ENCODE results near the gene MARCHF2. TPM values are rescaled to one million over a fixed set of nuclear protein-coding genes. Genes with fewer than 3 reads are reported as not detected.
A peak's percentile ranks its signal among the peaks of the same experiment; 100 is the strongest.

The MARCHF2 gene
- total RNA-seq, 1 experiment from 2014 or later, result 27.5 TPM

DNA sequence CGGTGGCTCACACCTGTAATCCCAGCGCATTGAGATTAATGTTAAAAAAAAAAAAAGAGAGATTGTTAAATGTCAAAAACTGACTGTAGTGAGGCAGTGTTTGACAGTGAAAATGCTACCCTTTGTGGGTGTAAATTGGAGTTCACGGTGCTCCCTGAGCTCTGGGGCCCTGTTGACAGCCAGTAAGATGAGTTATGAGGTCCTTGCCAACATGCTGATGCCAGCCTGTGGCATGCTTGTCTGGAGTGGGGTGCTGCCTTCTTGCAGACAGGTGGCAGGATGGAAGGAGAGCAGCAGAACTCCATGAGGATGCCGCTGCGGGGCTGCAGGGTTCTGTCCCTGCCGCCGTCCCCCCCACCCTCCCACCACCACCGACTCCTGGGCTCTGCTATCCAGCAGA is 63.4 kb downstream of the MARCHF2 start:
- no peak overlapping the region for H2BK5ac ChIP-seq (ENCODE audit: insufficient read length, low read length)
- no peak for DNase-seq
- H3K14ac ChIP-seq (ENCODE audit: insufficient read depth, low read length), result no peak overlapping the region
- Mint-ChIP-seq H3K9me3 (no peaks in the 10 kb centered on the region), H3K4me1 (peaks cover 3 to 6% of the 10 kb centered on the region in 2 experiments; a peak in 1 of 4 replicates), H3K4me3 (no peak overlapping the region), H3K27ac (peak overlapping the region; percentile 55 to 82 (median 77); a peak in 1 of 7 replicates), H3K36me3 (ENCODE audit: insufficient read depth in 1 of 3, low read depth in 3 of 3) (peaks cover 51 to 86% (median 84%) of the 10 kb centered on the region in 3 experiments; a peak in 6 of 7 replicates), H3K27me3 (ENCODE audit: low read depth) (no peaks in the 10 kb centered on the region; the same call in 1 of the 2 replicates)
- no CpG with 5 or more reads among the region's 8 CpGs for WGBS (ENCODE audit: extremely low coverage, insufficient read length, low lambda C conversion rate)
- no peak overlapping the region for H3K56ac ChIP-seq (ENCODE audit: insufficient read length, low read depth, low read length)
- H3K23me2 ChIP-seq (ENCODE audit: insufficient read length, low read depth, low read length, poor library complexity, severe bottlenecking), result no peaks in the 10 kb centered on the region
- no peak overlapping the region for H3K27ac ChIP-seq (ENCODE audit: insufficient read length, low read depth, low read length)
- H3K4me1 ChIP-seq (ENCODE audit: insufficient read depth, low read length), result no peaks in the 10 kb centered on the region
- TF ChIP-seq, protein P1, sequence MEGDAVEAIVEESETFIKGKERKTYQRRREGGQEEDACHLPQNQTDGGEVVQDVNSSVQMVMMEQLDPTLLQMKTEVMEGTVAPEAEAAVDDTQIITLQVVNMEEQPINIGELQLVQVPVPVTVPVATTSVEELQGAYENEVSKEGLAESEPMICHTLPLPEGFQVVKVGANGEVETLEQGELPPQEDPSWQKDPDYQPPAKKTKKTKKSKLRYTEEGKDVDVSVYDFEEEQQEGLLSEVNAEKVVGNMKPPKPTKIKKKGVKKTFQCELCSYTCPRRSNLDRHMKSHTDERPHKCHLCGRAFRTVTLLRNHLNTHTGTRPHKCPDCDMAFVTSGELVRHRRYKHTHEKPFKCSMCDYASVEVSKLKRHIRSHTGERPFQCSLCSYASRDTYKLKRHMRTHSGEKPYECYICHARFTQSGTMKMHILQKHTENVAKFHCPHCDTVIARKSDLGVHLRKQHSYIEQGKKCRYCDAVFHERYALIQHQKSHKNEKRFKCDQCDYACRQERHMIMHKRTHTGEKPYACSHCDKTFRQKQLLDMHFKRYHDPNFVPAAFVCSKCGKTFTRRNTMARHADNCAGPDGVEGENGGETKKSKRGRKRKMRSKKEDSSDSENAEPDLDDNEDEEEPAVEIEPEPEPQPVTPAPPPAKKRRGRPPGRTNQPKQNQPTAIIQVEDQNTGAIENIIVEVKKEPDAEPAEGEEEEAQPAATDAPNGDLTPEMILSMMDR (conservative IDR thresholded peaks at IDR 0.05), result no peak
- H3K79me1 ChIP-seq (ENCODE audit: insufficient read depth, low read depth, low read length, poor library complexity, severe bottlenecking), result peaks cover 5% of the 10 kb centered on the region
- H3K4ac ChIP-seq (ENCODE audit: low read depth, low read length), result no peak overlapping the region
- H3K18ac ChIP-seq (ENCODE audit: insufficient read length, low read depth, low read length), result no peak overlapping the region
- H4K5ac ChIP-seq (ENCODE audit: insufficient read length, low read depth, low read length), result no peak overlapping the region
- H3K23ac ChIP-seq (ENCODE audit: insufficient read length, low read depth, low read length), result no peak overlapping the region
- no peak overlapping the region for H4K8ac ChIP-seq (replicated peaks; ENCODE audit: insufficient read length, low read depth, low read length)
- no peak overlapping the region for H3T11ph ChIP-seq (ENCODE audit: low read length)
- no peaks in the 10 kb centered on the region for H3K27me3 ChIP-seq (ENCODE audit: insufficient read depth, low read length)
- H2AK5ac ChIP-seq (ENCODE audit: insufficient read length, low read length), result no peak overlapping the region
- H3K79me2 ChIP-seq (ENCODE audit: insufficient read depth, low read length), result peaks cover 41% of the 10 kb centered on the region; the same call in 1 of the 2 replicates
- H2BK15ac ChIP-seq (ENCODE audit: low read depth, low read length), result no peak overlapping the region
- no peak overlapping the region for H2AFZ ChIP-seq (ENCODE audit: low read length)
- no peak overlapping the region for H4K91ac ChIP-seq (ENCODE audit: insufficient read length, low read depth, low read length)
- no peak overlapping the region for H2BK12ac ChIP-seq (ENCODE audit: insufficient read length, low read depth, low read length)
- H4K20me1 ChIP-seq (ENCODE audit: control insufficient read depth, insufficient read depth, insufficient read length), result peaks cover under 1% of the 10 kb centered on the region
- H3K9me3 ChIP-seq (ENCODE audit: control insufficient read depth, low read depth, low read length), result no peaks in the 10 kb centered on the region
- H2BK20ac ChIP-seq (ENCODE audit: low read depth, low read length, poor library complexity, severe bottlenecking), result no peak overlapping the region
- H3K9ac ChIP-seq (ENCODE audit: extremely low read depth, insufficient read length, low read length), result no peak overlapping the region
- no peak overlapping the region for H2BK120ac ChIP-seq (ENCODE audit: low read depth, low read length, poor library complexity, severe bottlenecking)
- no peak overlapping the region for H3K4me2 ChIP-seq (ENCODE audit: insufficient read depth, insufficient read length, low read length)

All from H9 (cell line).